Memory B cell (primary cell): ENCODE results near the gene FBXO36.
"Not testable (repeated sequence)": the region's sequence is repeated elsewhere in the genome, so short reads cannot be mapped to it uniquely, and the experiment has no call there.

ENCODE experiments used
- ATAC-seq: fragments of 150-1000 bp; cut with Tn5 transposase; 2 replicates; pipeline ENCODE4 v1.10.0; 2021; ENCODE audit warnings: low read depth, mild to moderate bottlenecking, moderate library complexity
- DNase-seq, 2 donors: peaks; one replicate each; pipeline ENCODE4 v3.0.0; 2022; ENCODE audit warnings: low spot score in 2 of 2
- H3K27ac Mint-ChIP-seq: one replicate; pipeline ENCODE4 v1.8.0; 2022; ENCODE audit warnings: mild to moderate bottlenecking, moderate library complexity, mixed read lengths
- H3K27me3 Mint-ChIP-seq: one replicate; pipeline ENCODE4 v1.8.0; 2022; ENCODE audit warnings: mixed read lengths
- H3K36me3 Mint-ChIP-seq: one replicate; pipeline ENCODE4 v1.8.0; 2022; ENCODE audit warnings: mild to moderate bottlenecking, mixed read lengths
- H3K4me1 Mint-ChIP-seq: one replicate; pipeline ENCODE4 v1.8.0; 2022; ENCODE audit warnings: mixed read lengths
- H3K4me3 Mint-ChIP-seq: one replicate; pipeline ENCODE4 v1.8.0; 2022; ENCODE audit warnings: mild to moderate bottlenecking, moderate library complexity, mixed read lengths
- H3K9me3 Mint-ChIP-seq: one replicate; pipeline ENCODE4 v1.8.0; 2022; ENCODE audit warnings: mixed read lengths

FBXO36 gene

GRCh38 chr2:229925201-229925600, 2.9 kb downstream of the FBXO36 start:
- Mint-ChIP-seq H3K4me1 (peaks cover 9% of the 10 kb centered on the region), H3K27ac (no peak overlapping the region), H3K36me3 (no peaks in the 10 kb centered on the region), H3K27me3 (no peaks in the 10 kb centered on the region), H3K4me3 (no peak overlapping the region), H3K9me3 (no peaks in the 10 kb centered on the region)
- DNase-seq (no peak), ATAC-seq (no peak)

- Mint-ChIP-seq H3K9me3 (no peaks in the 10 kb centered on the region), H3K27ac (no peak overlapping the region), H3K36me3 (no peaks in the 10 kb centered on the region)
These were observed 5.6 kb downstream of the FBXO36 start for GRCh38 chr2:229927817-229928321.

GRCh38 chr2:229930656-229931055, 8.4 kb downstream of the FBXO36 start:
- H3K4me1 Mint-ChIP-seq = no peaks in the 10 kb centered on the region
- no peak for ATAC-seq
- H3K27ac Mint-ChIP-seq = no peak overlapping the region
- no peaks in the 10 kb centered on the region for H3K9me3 Mint-ChIP-seq
- H3K36me3 Mint-ChIP-seq = no peaks in the 10 kb centered on the region
- no peak for DNase-seq
- no peaks in the 10 kb centered on the region for H3K27me3 Mint-ChIP-seq
- no peak overlapping the region for H3K4me3 Mint-ChIP-seq

More at GRCh38 chr2:229927817-229928321, 5.6 kb downstream of the FBXO36 start:
- no peak for ATAC-seq
- no peaks in the 10 kb centered on the region for H3K4me1 Mint-ChIP-seq
- no peak overlapping the region for H3K4me3 Mint-ChIP-seq
- no peaks in the 10 kb centered on the region for H3K27me3 Mint-ChIP-seq
- DNase-seq = no peak

GRCh38 chr2:229931241-229931640, 8.9 kb downstream of the FBXO36 start:
- Mint-ChIP-seq H3K36me3 (no peaks in the 10 kb centered on the region), H3K9me3 (peaks cover 2% of the 10 kb centered on the region), H3K4me1 (peaks cover 2% of the 10 kb centered on the region), H3K4me3 (no peak overlapping the region), H3K27me3 (no peaks in the 10 kb centered on the region), H3K27ac (no peak overlapping the region)
- ATAC-seq = no peak
- no peak for DNase-seq

- H3K9me3 Mint-ChIP-seq = peaks cover 2% of the 10 kb centered on the region
- ATAC-seq = no peak
- H3K4me1 Mint-ChIP-seq = peaks cover 2% of the 10 kb centered on the region
- no peak for DNase-seq
- H3K4me3 Mint-ChIP-seq = no peak overlapping the region
- no peak overlapping the region for H3K27ac Mint-ChIP-seq
- no peaks in the 10 kb centered on the region for H3K27me3 Mint-ChIP-seq
- no peaks in the 10 kb centered on the region for H3K36me3 Mint-ChIP-seq
These were observed 15.2 kb downstream of the FBXO36 start for GRCh38 chr2:229937537-229937936.

- no peak overlapping the region for H3K27ac Mint-ChIP-seq
- no peaks in the 10 kb centered on the region for H3K9me3 Mint-ChIP-seq
- no peak overlapping the region for H3K4me3 Mint-ChIP-seq
- DNase-seq (no peak), ATAC-seq (no peak)
- no peaks in the 10 kb centered on the region for H3K4me1 Mint-ChIP-seq
- H3K36me3 Mint-ChIP-seq = no peaks in the 10 kb centered on the region
- H3K27me3 Mint-ChIP-seq = no peaks in the 10 kb centered on the region
These were observed 20.4 kb downstream of the FBXO36 start for GRCh38 chr2:229942671-229943070.

- Mint-ChIP-seq H3K36me3 (no peaks in the 10 kb centered on the region), H3K4me1 (no peaks in the 10 kb centered on the region), H3K4me3 (no peak overlapping the region), H3K27ac (no peak overlapping the region), H3K9me3 (no peaks in the 10 kb centered on the region), H3K27me3 (no peaks in the 10 kb centered on the region)
- DNase-seq (no peak), ATAC-seq (no peak)
These were observed 20.9 kb downstream of the FBXO36 start for GRCh38 chr2:229943171-229943570.

- Mint-ChIP-seq H3K9me3 (no peaks in the 10 kb centered on the region), H3K27me3 (no peaks in the 10 kb centered on the region), H3K4me1 (no peaks in the 10 kb centered on the region), H3K4me3 (no peak overlapping the region), H3K27ac (no peak overlapping the region), H3K36me3 (no peaks in the 10 kb centered on the region)
- ATAC-seq = no peak
- no peak for DNase-seq
These were observed 21.6 kb downstream of the FBXO36 start for GRCh38 chr2:229943770-229944449.

GRCh38 chr2:229945975-229946374, 23.7 kb downstream of the FBXO36 start:
- no peaks in the 10 kb centered on the region for H3K4me1 Mint-ChIP-seq
- DNase-seq (no peak), ATAC-seq (no peak)
- no peak overlapping the region for H3K4me3 Mint-ChIP-seq
- no peaks in the 10 kb centered on the region for H3K9me3 Mint-ChIP-seq
- no peaks in the 10 kb centered on the region for H3K27me3 Mint-ChIP-seq
- no peak overlapping the region for H3K27ac Mint-ChIP-seq
- H3K36me3 Mint-ChIP-seq = no peaks in the 10 kb centered on the region

GRCh38 chr2:229947544-229947943, 25.2 kb downstream of the FBXO36 start:
- ATAC-seq (no peak), DNase-seq (no peak)
- no peaks in the 10 kb centered on the region for H3K9me3 Mint-ChIP-seq
- no peak overlapping the region for H3K4me3 Mint-ChIP-seq
- H3K27me3 Mint-ChIP-seq = no peaks in the 10 kb centered on the region
- H3K27ac Mint-ChIP-seq = no peak overlapping the region
- H3K4me1 Mint-ChIP-seq = no peaks in the 10 kb centered on the region
- H3K36me3 Mint-ChIP-seq = no peaks in the 10 kb centered on the region

GRCh38 chr2:229952256-229952835, 30.0 kb downstream of the FBXO36 start:
- Mint-ChIP-seq H3K27ac (no peak overlapping the region), H3K4me1 (no peaks in the 10 kb centered on the region), H3K36me3 (no peaks in the 10 kb centered on the region), H3K27me3 (no peaks in the 10 kb centered on the region), H3K9me3 (no peaks in the 10 kb centered on the region), H3K4me3 (no peak overlapping the region)
- no peak for DNase-seq
- no peak for ATAC-seq

GRCh38 chr2:229955663-229956062, 33.4 kb downstream of the FBXO36 start:
- H3K9me3 Mint-ChIP-seq = no peaks in the 10 kb centered on the region
- H3K4me3 Mint-ChIP-seq = no peak overlapping the region
- no peaks in the 10 kb centered on the region for H3K4me1 Mint-ChIP-seq
- no peak for ATAC-seq
- no peaks in the 10 kb centered on the region for H3K36me3 Mint-ChIP-seq
- H3K27ac Mint-ChIP-seq = no peak overlapping the region
- H3K27me3 Mint-ChIP-seq = no peaks in the 10 kb centered on the region
- no peak for DNase-seq

- ATAC-seq = no peak
- H3K4me1 Mint-ChIP-seq = no peaks in the 10 kb centered on the region
- DNase-seq = no peak
- H3K27ac Mint-ChIP-seq = no peak overlapping the region
- H3K27me3 Mint-ChIP-seq = no peaks in the 10 kb centered on the region
- no peak overlapping the region for H3K4me3 Mint-ChIP-seq
- no peaks in the 10 kb centered on the region for H3K36me3 Mint-ChIP-seq
- no peaks in the 10 kb centered on the region for H3K9me3 Mint-ChIP-seq
These were observed 34.2 kb downstream of the FBXO36 start for GRCh38 chr2:229956491-229956890.

- not testable (repeated sequence) for H3K27ac Mint-ChIP-seq, H3K4me1 Mint-ChIP-seq, H3K36me3 Mint-ChIP-seq, H3K27me3 Mint-ChIP-seq, H3K9me3 Mint-ChIP-seq, H3K4me3 Mint-ChIP-seq, ATAC-seq, DNase-seq
These were observed 41.3 kb downstream of the FBXO36 start for GRCh38 chr2:229963596-229963995.

GRCh38 chr2:229969921-229970320, 47.6 kb downstream of the FBXO36 start:
- Mint-ChIP-seq H3K27me3 (no peaks in the 10 kb centered on the region), H3K4me3 (no peak overlapping the region), H3K27ac (no peak overlapping the region), H3K9me3 (no peaks in the 10 kb centered on the region), H3K36me3 (no peaks in the 10 kb centered on the region), H3K4me1 (no peaks in the 10 kb centered on the region)
- no peak for DNase-seq
- no peak for ATAC-seq
